SK-N-SH (cell line): ENCODE results near the gene LIN7A. TPM values are rescaled to one million over a fixed set of nuclear protein-coding genes. Genes with fewer than 3 reads are reported as not detected.

Experiments used
- CTCF ChIA-PET: fragments of 300-600, 350-600 bp; formaldehyde crosslinking; extraction: SDS; loops from one replicate; lab custom pipeline; 2021; lab: Yijun Ruan, JAX
- POLR2A ChIA-PET: fragments of 350-600 bp; sonication (Branson Sonifier 250); formaldehyde crosslinking; extraction: SDS; loops from one replicate; lab custom pipeline; 2020; ENCODE audit warnings: antibody characterized with exemption, inconsistent platforms; lab: Yijun Ruan, JAX
- DNase-seq: peaks from one replicate; pipeline ENCODE4 v3.0.0; 2012
- H2AFZ ChIP-seq: fragments of 200-600 bp; sonication (generic); 2 replicates; pipeline ENCODE4 v1.8.1; 2016; ENCODE audit warnings: antibody characterized with exemption, mild to moderate bottlenecking, low read depth
- H3F3A ChIP-seq: fragments of 200-600 bp; sonication (generic); replicated peaks from 2 replicates; pipeline ENCODE3; 2016; ENCODE audit warnings: antibody characterized with exemption, mild to moderate bottlenecking; ENCODE audit not compliant: insufficient read depth
- H3K27ac ChIP-seq, 2 experiments: fragments of 200-500 bp in 1 of 2; fragments of 200-600 bp in 1 of 2; sonication (Bioruptor generic) in 1 of 2; sonication (generic), shearing (Covaris generic) in 1 of 2; 2 replicates each; pipeline versions ENCODE4 v1.5.1 to v1.6.1; 2014 to 2016; ENCODE audit warnings: low read depth in 2 of 2, inconsistent platforms in 1 of 2, low read length in 1 of 2, mild to moderate bottlenecking in 1 of 2, mixed read lengths in 1 of 2
- H3K27me3 ChIP-seq: fragments of 200-600 bp; sonication (generic), shearing (Covaris generic); 2 replicates; pipeline ENCODE4 v1.6.1; 2016; ENCODE audit warnings: mixed run types; ENCODE audit not compliant: insufficient read depth
- H3K36me3 ChIP-seq, 2 experiments: fragments of 200-500 bp in 1 of 2; fragments of 200-600 bp in 1 of 2; sonication (Bioruptor generic) in 1 of 2; sonication (generic) in 1 of 2; replicated peaks in 1 of 2; 2 replicates each; pipeline versions ENCODE3 to v1.5.1; 2014 to 2016; ENCODE audit warnings: low read length in 1 of 2, mild to moderate bottlenecking in 1 of 2; ENCODE audit not compliant: insufficient read depth in 2 of 2, control insufficient read depth in 1 of 2
- H3K4me1 ChIP-seq, 2 experiments: fragments of 200-500 bp in 1 of 2; fragments of 200-600 bp in 1 of 2; sonication (Bioruptor generic) in 1 of 2; sonication (generic), shearing (Covaris generic) in 1 of 2; 2 replicates each; pipeline versions ENCODE4 v1.5.1 to v1.6.1; 2014 to 2016; ENCODE audit warnings: low read depth in 1 of 2, low read length in 1 of 2, mixed run types in 1 of 2; ENCODE audit not compliant: insufficient read depth in 2 of 2, control insufficient read depth in 1 of 2
- H3K4me2 ChIP-seq: fragments of 200-600 bp; sonication (generic), shearing (Covaris generic); 2 replicates; pipeline ENCODE4 v1.6.1; 2017; ENCODE audit warnings: mixed run types
- H3K4me3 ChIP-seq, 2 experiments: fragments of 200-500 bp in 1 of 2; fragments of 200-600 bp in 1 of 2; sonication (Bioruptor generic) in 1 of 2; sonication (generic), shearing (Covaris generic) in 1 of 2; 2 replicates each; pipeline versions ENCODE4 v1.5.1 to v1.8.1; 2014 to 2016; ENCODE audit warnings: low read depth in 2 of 2, inconsistent platforms in 1 of 2, low read length in 1 of 2, mild to moderate bottlenecking in 1 of 2, mixed read lengths in 1 of 2, moderate library complexity in 1 of 2
- H3K79me2 ChIP-seq: fragments of 200-600 bp; sonication (generic); 2 replicates; pipeline ENCODE4 v1.8.1; 2017; ENCODE audit warnings: mild to moderate bottlenecking; ENCODE audit not compliant: insufficient read depth
- H3K9ac ChIP-seq: fragments of 200-600 bp; sonication (generic); 2 replicates; pipeline ENCODE4 v1.6.1; 2017; ENCODE audit warnings: mixed run types
- H3K9me2 ChIP-seq: fragments of 200-600 bp; sonication (generic); 2 replicates; pipeline ENCODE4 v1.6.1; 2017; ENCODE audit warnings: mixed run types
- H3K9me3 ChIP-seq: fragments of 200-600 bp; sonication (generic); 2 replicates; pipeline ENCODE4 v1.6.1; 2017; ENCODE audit warnings: mixed run types, mild to moderate bottlenecking, moderate library complexity
- H4K20me1 ChIP-seq: fragments of 200-600 bp; sonication (generic); 2 replicates; pipeline ENCODE4 v1.6.1; 2017; ENCODE audit warnings: mild to moderate bottlenecking, mixed run types; ENCODE audit not compliant: insufficient read depth
- EZH2phosphoT487 ChIP-seq: fragments of 200-600 bp; sonication (generic); IDR thresholded peaks from 2 replicates; pipeline ENCODE4 v1.6.1; 2017; ENCODE audit warnings: low read depth, mixed run types, mild to moderate bottlenecking, antibody characterized with exemption, moderate library complexity, borderline replicate concordance
- FOSL2 ChIP-seq: IDR thresholded peaks from 2 replicates; pipeline ENCODE4 v1.4.0; 2012; ENCODE audit warnings: low read depth, mild to moderate bottlenecking, moderate library complexity, borderline replicate concordance
- IRF3 ChIP-seq: fragments of 150-350 bp; IDR thresholded peaks from 2 replicates; pipeline ENCODE4 v1.6.1; 2016; ENCODE audit warnings: mild to moderate bottlenecking, low read depth, low read length
- MEF2A ChIP-seq: IDR thresholded peaks from 2 replicates; pipeline ENCODE4 v1.4.0; 2012; ENCODE audit warnings: low read depth, borderline replicate concordance
- MXI1 ChIP-seq: IDR thresholded peaks from 2 replicates; pipeline ENCODE4 v1.6.1; 2012; ENCODE audit warnings: mild to moderate bottlenecking, low read depth, low read length, improper control_type of control experiment
- NFIC ChIP-seq: IDR thresholded peaks from 2 replicates; pipeline ENCODE4 v1.4.0; 2012; ENCODE audit warnings: borderline replicate concordance
- POLR2AphosphoS5 ChIP-seq: IDR thresholded peaks from 2 replicates; pipeline ENCODE4 v1.6.1; 2012; ENCODE audit warnings: low read depth, low read length
- RAD21 ChIP-seq: IDR thresholded peaks from 2 replicates; pipeline ENCODE4 v1.6.1; 2012; ENCODE audit warnings: mild to moderate bottlenecking, low read length
- RCOR1 ChIP-seq: fragments of 150-350 bp; IDR thresholded peaks from 2 replicates; pipeline ENCODE4 v1.6.1; 2017; ENCODE audit warnings: antibody characterized with exemption, low read length
- RFX5 ChIP-seq: IDR thresholded peaks from 2 replicates; pipeline ENCODE4 v1.6.1; 2012; ENCODE audit warnings: mild to moderate bottlenecking, improper control_type of control experiment, low read length
- RXRA ChIP-seq: IDR thresholded peaks from 2 replicates; pipeline ENCODE4 v1.4.0; 2012; ENCODE audit warnings: low read depth, mild to moderate bottlenecking, borderline replicate concordance
- TAF1 ChIP-seq: IDR thresholded peaks from 2 replicates; pipeline ENCODE4 v1.6.1; 2012; ENCODE audit warnings: low read depth, mild to moderate bottlenecking, low read length, moderate library complexity, borderline replicate concordance
- TEAD4 ChIP-seq: IDR thresholded peaks from 2 replicates; pipeline ENCODE4 v1.4.0; 2012; ENCODE audit warnings: mild to moderate bottlenecking, borderline replicate concordance; ENCODE audit not compliant: insufficient read depth
- WGBS: methylation state at CpG from one replicate; pipeline ENCODE4 v1.1.6; 2017; ENCODE audit warnings: low lambda C conversion rate; 5-methylcytosine and 5-hydroxymethylcytosine counted together
- polyA plus RNA-seq, 3 experiments: library from polyadenylated mRNA; depleted of rRNA; stranded (reverse); fragments of >200 nt; gene quantifications; 2 replicates each; pipeline ENCODE4 v1.2.3, GENCODE V29; 2012
- TF ChIP-seq, protein P1 (sequence below): IDR thresholded peaks from 2 replicates; pipeline ENCODE4; 2012
- TF ChIP-seq, protein P2 (sequence below): fragments of 200-600 bp; sonication (generic); IDR thresholded peaks from 2 replicates; pipeline ENCODE4 v1.6.1; 2017; ENCODE audit warnings: antibody characterized with exemption, mild to moderate bottlenecking, moderate library complexity
- TF ChIP-seq, protein P3 (sequence below): IDR thresholded peaks from 2 replicates; pipeline ENCODE4 v1.4.0; 2012; ENCODE audit warnings: low read depth

Gene LIN7A
- polyA plus RNA-seq, 1 of the 3 experiments (the other 2 are of a cell fraction), result not detected

- no peak for DNase-seq
- 13% methylated on average over 1 of the region's 1 CpG for WGBS
- Histone ChIP-seq H3K9ac (no peak overlapping the region), H2AFZ (no peak overlapping the region), H3K9me2 (no peaks in the 10 kb centered on the region), H3K79me2 (no peaks in the 10 kb centered on the region), H3K4me1 (no peaks in the 10 kb centered on the region), H3K4me3 (no peak overlapping the region), H3K4me2 (no peak overlapping the region), H3K27ac (no peak overlapping the region), H3F3A (no peaks in the 10 kb centered on the region), H3K9me3 (no peaks in the 10 kb centered on the region), H3K27me3 (peaks cover 6% of the 10 kb centered on the region; the same call in 1 of the 2 replicates), H4K20me1 (no peaks in the 10 kb centered on the region), H3K36me3 (no peaks in the 10 kb centered on the region)
- CTCF ChIA-PET, result interaction anchor here (0.8 to 1.9 kb wide), 4 partner anchors 9 to 72 kb away, joined by 3 to 5 read pairs (median 4); no protein-coding TSS in a partner anchor
- TF ChIP-seq TAF1, result no peak
- POLR2A ChIA-PET, result no interaction called here
These were observed 99.0 kb downstream of the LIN7A start for GRCh38 chr12:80838708-80839107.

GRCh38 chr12:80838024-80838658 lies 99.6 kb downstream of the LIN7A start:
- no peak for DNase-seq
- no peak overlapping the region for H3K27ac ChIP-seq
- H3K9me3 ChIP-seq, result no peaks in the 10 kb centered on the region
- H2AFZ ChIP-seq, result no peak overlapping the region
- H3K36me3 ChIP-seq, result no peaks in the 10 kb centered on the region
- ChIA-PET CTCF (interaction anchor here (0.6 to 2.2 kb wide), 20 partner anchors 8 to 323 kb away, joined by 3 to 18 read pairs (median 4); no protein-coding TSS in a partner anchor), POLR2A (no interaction called here)
- TF ChIP-seq IRF3, result no peak
- no peak for TF ChIP-seq NFIC
- no peak for TF ChIP-seq RCOR1
- TF ChIP-seq, protein P1, sequence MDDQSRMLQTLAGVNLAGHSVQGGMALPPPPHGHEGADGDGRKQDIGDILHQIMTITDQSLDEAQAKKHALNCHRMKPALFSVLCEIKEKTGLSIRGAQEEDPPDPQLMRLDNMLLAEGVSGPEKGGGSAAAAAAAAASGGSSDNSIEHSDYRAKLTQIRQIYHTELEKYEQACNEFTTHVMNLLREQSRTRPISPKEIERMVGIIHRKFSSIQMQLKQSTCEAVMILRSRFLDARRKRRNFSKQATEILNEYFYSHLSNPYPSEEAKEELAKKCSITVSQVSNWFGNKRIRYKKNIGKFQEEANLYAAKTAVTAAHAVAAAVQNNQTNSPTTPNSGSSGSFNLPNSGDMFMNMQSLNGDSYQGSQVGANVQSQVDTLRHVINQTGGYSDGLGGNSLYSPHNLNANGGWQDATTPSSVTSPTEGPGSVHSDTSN, result no peak
- TF ChIP-seq RAD21, result no peak
- TF ChIP-seq, protein P2, sequence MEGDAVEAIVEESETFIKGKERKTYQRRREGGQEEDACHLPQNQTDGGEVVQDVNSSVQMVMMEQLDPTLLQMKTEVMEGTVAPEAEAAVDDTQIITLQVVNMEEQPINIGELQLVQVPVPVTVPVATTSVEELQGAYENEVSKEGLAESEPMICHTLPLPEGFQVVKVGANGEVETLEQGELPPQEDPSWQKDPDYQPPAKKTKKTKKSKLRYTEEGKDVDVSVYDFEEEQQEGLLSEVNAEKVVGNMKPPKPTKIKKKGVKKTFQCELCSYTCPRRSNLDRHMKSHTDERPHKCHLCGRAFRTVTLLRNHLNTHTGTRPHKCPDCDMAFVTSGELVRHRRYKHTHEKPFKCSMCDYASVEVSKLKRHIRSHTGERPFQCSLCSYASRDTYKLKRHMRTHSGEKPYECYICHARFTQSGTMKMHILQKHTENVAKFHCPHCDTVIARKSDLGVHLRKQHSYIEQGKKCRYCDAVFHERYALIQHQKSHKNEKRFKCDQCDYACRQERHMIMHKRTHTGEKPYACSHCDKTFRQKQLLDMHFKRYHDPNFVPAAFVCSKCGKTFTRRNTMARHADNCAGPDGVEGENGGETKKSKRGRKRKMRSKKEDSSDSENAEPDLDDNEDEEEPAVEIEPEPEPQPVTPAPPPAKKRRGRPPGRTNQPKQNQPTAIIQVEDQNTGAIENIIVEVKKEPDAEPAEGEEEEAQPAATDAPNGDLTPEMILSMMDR, result no peak
- no peak for TF ChIP-seq FOSL2
- no peak for TF ChIP-seq TAF1
- TF ChIP-seq, protein P3, sequence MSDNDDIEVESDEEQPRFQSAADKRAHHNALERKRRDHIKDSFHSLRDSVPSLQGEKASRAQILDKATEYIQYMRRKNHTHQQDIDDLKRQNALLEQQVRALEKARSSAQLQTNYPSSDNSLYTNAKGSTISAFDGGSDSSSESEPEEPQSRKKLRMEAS, result no peak
- TF ChIP-seq MEF2A, result no peak
- TF ChIP-seq MXI1, result no peak
- no peak for TF ChIP-seq TEAD4
- TF ChIP-seq RXRA, result no peak
- TF ChIP-seq POLR2AphosphoS5, result no peak
- TF ChIP-seq RFX5, result no peak
- TF ChIP-seq EZH2phosphoT487, result no peak
- 1% methylated on average over 4 of the region's 4 CpGs for WGBS
- no peaks in the 10 kb centered on the region for H4K20me1 ChIP-seq
- no peaks in the 10 kb centered on the region for H3F3A ChIP-seq
- H3K4me1 ChIP-seq, result no peaks in the 10 kb centered on the region
- H3K9me2 ChIP-seq, result no peaks in the 10 kb centered on the region
- no peak overlapping the region for H3K9ac ChIP-seq
- H3K27me3 ChIP-seq, result peaks cover 6% of the 10 kb centered on the region; the same call in 1 of the 2 replicates
- H3K4me2 ChIP-seq, result no peak overlapping the region
- H3K79me2 ChIP-seq, result no peaks in the 10 kb centered on the region
- H3K4me3 ChIP-seq, result no peak overlapping the region
